Endothelial cell of umbilical vein (primary cell): Measurements from ENCODE around the gene KPNA5.

Source experiments
- EZH2 ChIP-seq: IDR thresholded peaks from 2 replicates; pipeline ENCODE4 v1.6.1; 2012; ENCODE audit warnings: borderline replicate concordance, low read depth, mild to moderate bottlenecking, moderate library complexity, low read length, inconsistent platforms; ENCODE audit not compliant: severe bottlenecking
- FOS ChIP-seq: IDR thresholded peaks from 2 replicates; pipeline ENCODE4 v1.6.1; 2011; ENCODE audit warnings: mild to moderate bottlenecking, low read length, moderate library complexity, borderline replicate concordance; ENCODE audit not compliant: insufficient read depth
- JUN ChIP-seq: IDR thresholded peaks from 2 replicates; pipeline ENCODE4 v1.6.1; 2011; ENCODE audit warnings: borderline replicate concordance, low read depth; ENCODE audit not compliant: insufficient read length, insufficient read depth
- MAX ChIP-seq: IDR thresholded peaks from 2 replicates; pipeline ENCODE4 v1.6.1; 2011; ENCODE audit not compliant: insufficient read depth, insufficient read length
- POLR2A ChIP-seq: IDR thresholded peaks from 2 replicates; pipeline ENCODE4 v1.6.1; 2012; ENCODE audit warnings: low read depth, mild to moderate bottlenecking, control low read depth, low read length
- POLR2AphosphoS5 ChIP-seq: IDR thresholded peaks from 2 replicates; pipeline ENCODE4 v1.6.1; 2012; ENCODE audit warnings: low read depth, mild to moderate bottlenecking, control low read depth, low read length, moderate library complexity; ENCODE audit not compliant: insufficient read depth
- TF ChIP-seq, protein P1 (sequence below), 2 donors: IDR thresholded peaks; 1 replicate in 1 of 2; 2 replicates in 1 of 2; pipeline ENCODE4 v1.5.1; 2011; ENCODE audit warnings: low read length in 2 of 2, mild to moderate bottlenecking in 2 of 2, moderate library complexity in 2 of 2, control low read depth in 1 of 2, inconsistent platforms in 1 of 2, low read depth in 1 of 2; ENCODE audit not compliant: insufficient read depth in 1 of 2; ENCODE audit errors: extremely low read depth in 1 of 2

- TF ChIP-seq, protein P1, sequence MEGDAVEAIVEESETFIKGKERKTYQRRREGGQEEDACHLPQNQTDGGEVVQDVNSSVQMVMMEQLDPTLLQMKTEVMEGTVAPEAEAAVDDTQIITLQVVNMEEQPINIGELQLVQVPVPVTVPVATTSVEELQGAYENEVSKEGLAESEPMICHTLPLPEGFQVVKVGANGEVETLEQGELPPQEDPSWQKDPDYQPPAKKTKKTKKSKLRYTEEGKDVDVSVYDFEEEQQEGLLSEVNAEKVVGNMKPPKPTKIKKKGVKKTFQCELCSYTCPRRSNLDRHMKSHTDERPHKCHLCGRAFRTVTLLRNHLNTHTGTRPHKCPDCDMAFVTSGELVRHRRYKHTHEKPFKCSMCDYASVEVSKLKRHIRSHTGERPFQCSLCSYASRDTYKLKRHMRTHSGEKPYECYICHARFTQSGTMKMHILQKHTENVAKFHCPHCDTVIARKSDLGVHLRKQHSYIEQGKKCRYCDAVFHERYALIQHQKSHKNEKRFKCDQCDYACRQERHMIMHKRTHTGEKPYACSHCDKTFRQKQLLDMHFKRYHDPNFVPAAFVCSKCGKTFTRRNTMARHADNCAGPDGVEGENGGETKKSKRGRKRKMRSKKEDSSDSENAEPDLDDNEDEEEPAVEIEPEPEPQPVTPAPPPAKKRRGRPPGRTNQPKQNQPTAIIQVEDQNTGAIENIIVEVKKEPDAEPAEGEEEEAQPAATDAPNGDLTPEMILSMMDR (IDR thresholded peaks at IDR 0.05; ENCODE audit: extremely low read depth in 1 of 2, insufficient read depth in 1 of 2, low read depth in 1 of 2, low read length in 2 of 2) = no peak
- TF ChIP-seq POLR2A (no peak), JUN (no peak), POLR2AphosphoS5 (no peak), EZH2 (no peak), MAX (no peak), FOS (peak; percentile 30)
Measured at GRCh38 chr6:116672306-116672705, 8.7 kb upstream of the KPNA5 start.
